Measurements from ENCODE around the gene MACROD2.

MACROD2 gene

GRCh38 chr20:15224199-15224598 lies 1228.9 kb downstream of the MACROD2 start:
- no peak for TF ChIP-seq ZFX (IDR thresholded peaks at IDR 0.05)
- TF ChIP-seq CTCF (conservative IDR thresholded peaks at IDR 0.05): no peak
- H3K27ac ChIP-seq: no peak overlapping the region

GRCh38 chr20:15227102-15227501 lies 1231.8 kb downstream of the MACROD2 start:
- H3K27ac ChIP-seq: no peak overlapping the region
- TF ChIP-seq CTCF (conservative IDR thresholded peaks at IDR 0.05) (no peak), ZFX (IDR thresholded peaks at IDR 0.05) (no peak)

- no peak for TF ChIP-seq CTCF (conservative IDR thresholded peaks at IDR 0.05)
- no peak for TF ChIP-seq ZFX (IDR thresholded peaks at IDR 0.05)
- no peak overlapping the region for H3K27ac ChIP-seq
Observed at GRCh38 chr20:15232243-15232642, 1236.9 kb downstream of the MACROD2 start.

GRCh38 chr20:15235471-15236198 lies 1240.3 kb downstream of the MACROD2 start:
- TF ChIP-seq ZFX (IDR thresholded peaks at IDR 0.05) (no peak), CTCF (conservative IDR thresholded peaks at IDR 0.05) (no peak)
- H3K27ac ChIP-seq: no peak overlapping the region

GRCh38 chr20:15236812-15237211 lies 1241.5 kb downstream of the MACROD2 start:
- H3K27ac ChIP-seq: no peak overlapping the region
- TF ChIP-seq CTCF (conservative IDR thresholded peaks at IDR 0.05) (peak; percentile 56), ZFX (IDR thresholded peaks at IDR 0.05) (no peak)

- H3K27ac ChIP-seq: no peak overlapping the region
- TF ChIP-seq ZFX (IDR thresholded peaks at IDR 0.05): no peak
- no peak for TF ChIP-seq CTCF (conservative IDR thresholded peaks at IDR 0.05)
Observed at GRCh38 chr20:15239542-15240206, 1244.4 kb downstream of the MACROD2 start.

GRCh38 chr20:15240801-15241200 lies 1245.5 kb downstream of the MACROD2 start:
- no peak overlapping the region for H3K27ac ChIP-seq
- no peak for TF ChIP-seq ZFX (IDR thresholded peaks at IDR 0.05)
- TF ChIP-seq CTCF (conservative IDR thresholded peaks at IDR 0.05): no peak
